Skeletal muscle satellite cell (primary cell): ENCODE results near the gene C14orf93.
"Not testable (repeated sequence)": the region's sequence is repeated elsewhere in the genome, so short reads cannot be mapped to it uniquely, and the experiment has no call there.

Experiments used
- H3K27me3 ChIP-seq: 2 replicates; pipeline ENCODE4 v1.7.0; 2013; ENCODE audit warnings: low read length; ENCODE audit not compliant: control insufficient read depth, insufficient read depth
- H3K36me3 ChIP-seq: 2 replicates; pipeline ENCODE4 v1.7.0; 2013; ENCODE audit warnings: mild to moderate bottlenecking, control low read depth, low read length; ENCODE audit not compliant: insufficient read depth
- H3K4me1 ChIP-seq: 2 replicates; pipeline ENCODE4 v1.7.0; 2013; ENCODE audit warnings: low read length; ENCODE audit not compliant: control insufficient read depth, insufficient read depth
- H3K4me2 ChIP-seq: 2 replicates; pipeline ENCODE4 v1.7.0; 2013; ENCODE audit warnings: mild to moderate bottlenecking, low read length
- H3K4me3 ChIP-seq: 2 replicates; pipeline ENCODE4 v1.7.0; 2013; ENCODE audit warnings: low read length
- H3K9ac ChIP-seq: 2 replicates; pipeline ENCODE4 v1.7.0; 2013; ENCODE audit warnings: mild to moderate bottlenecking, low read depth, low read length, moderate library complexity
- H3K9me3 ChIP-seq: replicated peaks from 2 replicates; pipeline ENCODE4 v1.7.0; 2013; ENCODE audit warnings: mild to moderate bottlenecking, control low read depth, low read length

The C14orf93 gene

GRCh38 chr14:23024612-23025075 is 14.7 kb upstream of the C14orf93 start:
- Histone ChIP-seq H3K4me2 (no peak overlapping the region), H3K36me3 (peaks cover 39% of the 10 kb centered on the region), H3K4me1 (no peaks in the 10 kb centered on the region), H3K4me3 (no peak overlapping the region), H3K27me3 (no peaks in the 10 kb centered on the region), H3K9ac (no peak overlapping the region), H3K9me3 (no peaks in the 10 kb centered on the region)

GRCh38 chr14:23023795-23024152 is 13.8 kb upstream of the C14orf93 start:
- Histone ChIP-seq H3K9ac (no peak overlapping the region), H3K4me2 (no peak overlapping the region), H3K4me3 (no peak overlapping the region), H3K27me3 (no peaks in the 10 kb centered on the region), H3K36me3 (peaks cover 33% of the 10 kb centered on the region), H3K4me1 (no peaks in the 10 kb centered on the region), H3K9me3 (no peaks in the 10 kb centered on the region)

- H3K9ac ChIP-seq, result no peak overlapping the region
- H3K36me3 ChIP-seq, result peaks cover 27% of the 10 kb centered on the region
- H3K4me2 ChIP-seq, result no peak overlapping the region
- H3K4me1 ChIP-seq, result no peaks in the 10 kb centered on the region
- no peak overlapping the region for H3K4me3 ChIP-seq
- no peaks in the 10 kb centered on the region for H3K9me3 ChIP-seq
- H3K27me3 ChIP-seq, result no peaks in the 10 kb centered on the region
These were observed 13.3 kb upstream of the C14orf93 start for GRCh38 chr14:23023022-23023794.

- H3K27me3 ChIP-seq, result no peaks in the 10 kb centered on the region
These were observed 12.0 kb upstream of the C14orf93 start for GRCh38 chr14:23021889-23022442.

GRCh38 chr14:23021434-23021833 is 11.5 kb upstream of the C14orf93 start:
- no peak overlapping the region for H3K4me3 ChIP-seq

More at GRCh38 chr14:23021889-23022442, 12.0 kb upstream of the C14orf93 start:
- no peak overlapping the region for H3K9ac ChIP-seq
- no peak overlapping the region for H3K4me2 ChIP-seq
- H3K4me3 ChIP-seq, result no peak overlapping the region
- H3K36me3 ChIP-seq, result peaks cover 20% of the 10 kb centered on the region
- H3K4me1 ChIP-seq, result no peaks in the 10 kb centered on the region
- H3K9me3 ChIP-seq, result no peaks in the 10 kb centered on the region

GRCh38 chr14:23020143-23021128 is 10.5 kb upstream of the C14orf93 start:
- Histone ChIP-seq H3K9ac (no peak overlapping the region), H3K4me3 (no peak overlapping the region)

More at GRCh38 chr14:23021434-23021833, 11.5 kb upstream of the C14orf93 start:
- Histone ChIP-seq H3K4me2 (no peak overlapping the region), H3K27me3 (no peaks in the 10 kb centered on the region), H3K36me3 (peaks cover 20% of the 10 kb centered on the region), H3K9me3 (no peaks in the 10 kb centered on the region), H3K4me1 (no peaks in the 10 kb centered on the region), H3K9ac (no peak overlapping the region)

GRCh38 chr14:23018107-23018506 is 8.2 kb upstream of the C14orf93 start:
- H3K4me2 ChIP-seq, result no peak overlapping the region
- H3K27me3 ChIP-seq, result no peaks in the 10 kb centered on the region
- no peaks in the 10 kb centered on the region for H3K9me3 ChIP-seq
- no peak overlapping the region for H3K4me3 ChIP-seq
- no peaks in the 10 kb centered on the region for H3K36me3 ChIP-seq
- no peaks in the 10 kb centered on the region for H3K4me1 ChIP-seq
- no peak overlapping the region for H3K9ac ChIP-seq

More at GRCh38 chr14:23020143-23021128, 10.5 kb upstream of the C14orf93 start:
- no peaks in the 10 kb centered on the region for H3K27me3 ChIP-seq
- peaks cover 10% of the 10 kb centered on the region for H3K36me3 ChIP-seq
- H3K4me2 ChIP-seq, result no peak overlapping the region
- no peaks in the 10 kb centered on the region for H3K4me1 ChIP-seq
- H3K9me3 ChIP-seq, result no peaks in the 10 kb centered on the region

GRCh38 chr14:23017091-23017490 is 7.1 kb upstream of the C14orf93 start:
- Histone ChIP-seq H3K4me1 (no peaks in the 10 kb centered on the region), H3K36me3 (no peaks in the 10 kb centered on the region), H3K27me3 (no peaks in the 10 kb centered on the region), H3K4me2 (no peak overlapping the region), H3K4me3 (no peak overlapping the region), H3K9ac (no peak overlapping the region), H3K9me3 (no peaks in the 10 kb centered on the region)

- Histone ChIP-seq H3K9me3 (no peaks in the 10 kb centered on the region), H3K4me3 (no peak overlapping the region), H3K9ac (no peak overlapping the region), H3K27me3 (no peaks in the 10 kb centered on the region), H3K4me2 (no peak overlapping the region), H3K36me3 (no peaks in the 10 kb centered on the region), H3K4me1 (no peaks in the 10 kb centered on the region)
These were observed 5.7 kb upstream of the C14orf93 start for GRCh38 chr14:23015618-23016017.

GRCh38 chr14:23013749-23014054 is 3.8 kb upstream of the C14orf93 start:
- not testable (repeated sequence) for H3K9ac ChIP-seq, H3K4me2 ChIP-seq, H3K4me3 ChIP-seq, H3K27me3 ChIP-seq, H3K9me3 ChIP-seq, H3K36me3 ChIP-seq
- H3K4me1 ChIP-seq, result peaks cover 14% of the 10 kb centered on the region

GRCh38 chr14:23013054-23013748 is 3.3 kb upstream of the C14orf93 start:
- Histone ChIP-seq H3K4me2 (no peak overlapping the region), H3K4me3 (no peak overlapping the region), H3K27me3 (no peaks in the 10 kb centered on the region), H3K9ac (no peak overlapping the region), H3K36me3 (no peaks in the 10 kb centered on the region), H3K4me1 (peaks cover 17% of the 10 kb centered on the region), H3K9me3 (no peaks in the 10 kb centered on the region)
